OCI-LY3 (cell line): Measurements from ENCODE around the gene SLC25A10.

Experiments used
- H2AFZ ChIP-seq: fragments of 200-600, 300-600 bp; shearing (Covaris generic); 2 replicates; pipeline ENCODE4 v1.6.0; 2014; ENCODE audit warnings: antibody characterized with exemption, low read depth, low read length
- H3K27ac ChIP-seq: fragments of 200-600, 300-600 bp; sonication (generic); 2 replicates; pipeline ENCODE4 v1.5.1; 2014; ENCODE audit warnings: mild to moderate bottlenecking, low read length, moderate library complexity, mixed read lengths
- H3K27me3 ChIP-seq: fragments of 200-600, 300-600 bp; sonication (generic); 2 replicates; pipeline ENCODE4 v1.6.1; 2014; ENCODE audit warnings: low read depth, low read length, mixed read lengths
- H3K36me3 ChIP-seq: fragments of 200-600, 300-600 bp; sonication (generic); replicated peaks from 2 replicates; pipeline ENCODE3; 2014; ENCODE audit warnings: low read depth, low read length, mixed read lengths
- H3K4me1 ChIP-seq: fragments of 300-600, 200-600 bp; sonication (generic); 2 replicates; pipeline ENCODE4 v1.6.1; 2014; ENCODE audit warnings: low read length, mixed read lengths
- H3K4me2 ChIP-seq: fragments of 200-600, 300-600 bp; sonication (generic); 2 replicates; pipeline ENCODE4 v1.6.1; 2014; ENCODE audit warnings: low read length, mixed read lengths
- H3K4me3 ChIP-seq: fragments of 300-600, 200-600 bp; sonication (generic); 2 replicates; pipeline ENCODE4 v1.5.1; 2014; ENCODE audit warnings: antibody characterized with exemption, mild to moderate bottlenecking, low read length, moderate library complexity
- H3K79me2 ChIP-seq: fragments of 300-600, 200-600 bp; shearing (Covaris generic); 2 replicates; pipeline ENCODE4 v1.6.1; 2014; ENCODE audit warnings: mild to moderate bottlenecking, low read length, mixed read lengths
- H3K9ac ChIP-seq: fragments of 300-600, 200-600 bp; shearing (Covaris generic); 2 replicates; pipeline ENCODE4 v1.6.0; 2014; ENCODE audit warnings: mild to moderate bottlenecking, low read length, moderate library complexity
- H3K9me3 ChIP-seq: fragments of 200-600, 300-600 bp; shearing (Covaris generic); 2 replicates; pipeline ENCODE4 v1.6.1; 2014; ENCODE audit warnings: low read length, mixed read lengths; ENCODE audit not compliant: insufficient read depth
- H4K20me1 ChIP-seq: fragments of 200-600, 300-600 bp; sonication (generic); 2 replicates; pipeline ENCODE4 v1.6.1; 2016; ENCODE audit warnings: low read length, mixed read lengths; ENCODE audit not compliant: insufficient read depth
- EZH2phosphoT487 ChIP-seq: fragments of 200-600 bp; shearing (Covaris generic); IDR thresholded peaks from 2 replicates; pipeline ENCODE4 v1.6.1; 2018; ENCODE audit warnings: antibody characterized with exemption, mixed run types, low read depth
- TF ChIP-seq, protein P1 (sequence below): fragments of 200-600, 300-600 bp; sonication (generic); IDR thresholded peaks from 2 replicates; pipeline ENCODE4 v1.5.1; 2014; ENCODE audit warnings: antibody characterized with exemption, low read length, low read depth

SLC25A10 gene

DNA sequence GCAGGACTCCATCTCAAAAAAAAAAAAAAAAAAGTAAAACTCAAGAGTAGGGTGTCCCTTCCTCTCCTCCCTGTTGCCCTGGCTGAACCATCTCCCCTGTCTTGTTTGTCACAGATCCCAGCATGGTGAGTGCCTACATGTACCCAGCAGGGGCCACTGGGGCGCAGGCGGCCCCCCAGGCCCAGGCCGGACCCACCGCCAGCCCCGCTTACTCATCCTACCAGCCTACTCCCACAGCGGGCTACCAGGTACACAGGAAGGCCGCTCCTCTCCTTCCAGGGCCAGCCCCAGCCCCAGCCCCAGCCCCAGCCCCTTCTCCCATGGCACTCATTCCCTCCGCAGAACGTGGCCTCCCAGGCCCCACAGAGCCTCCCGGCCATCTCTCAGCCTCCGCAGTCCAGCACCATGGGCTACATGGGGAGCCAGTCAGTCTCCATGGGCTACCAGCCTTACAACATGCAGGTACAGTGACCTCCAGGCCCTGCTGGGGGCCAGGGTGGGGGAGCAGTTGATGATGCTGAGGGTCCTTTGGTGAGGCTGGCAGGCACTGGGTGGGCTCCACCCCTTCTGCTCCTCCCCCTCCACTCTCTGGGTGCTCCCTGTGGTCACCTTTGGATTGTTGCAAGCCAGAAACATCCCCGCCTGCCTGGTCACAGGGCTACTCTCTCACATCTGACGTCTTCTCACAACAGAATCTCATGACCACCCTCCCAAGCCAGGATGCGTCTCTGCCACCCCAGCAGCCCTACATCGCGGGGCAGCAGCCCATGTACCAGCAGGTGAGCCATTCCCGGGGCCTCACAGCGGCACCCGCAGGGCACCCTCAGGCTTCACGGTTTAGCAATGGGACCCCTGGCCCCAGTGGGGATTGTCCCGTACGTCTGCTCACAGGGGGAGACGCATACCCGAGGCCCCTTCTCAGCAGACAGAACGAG is 11.5 kb upstream of the SLC25A10 start:
- H3K4me3 ChIP-seq: no peak overlapping the region
- H3K27me3 ChIP-seq: no peaks in the 10 kb centered on the region
- H3K36me3 ChIP-seq: peaks cover 45% of the 10 kb centered on the region
- peaks cover 19% of the 10 kb centered on the region for H3K4me1 ChIP-seq
- 0 out of 2 replicates have a peak overlapping the region, but pooled peaks have one; percentile 88 for H3K4me2 ChIP-seq
- peaks cover 66% of the 10 kb centered on the region for H3K79me2 ChIP-seq
- H3K9ac ChIP-seq: no peak overlapping the region
- H3K27ac ChIP-seq: no peak overlapping the region
- H2AFZ ChIP-seq: no peak overlapping the region
- H4K20me1 ChIP-seq: peaks cover 6% of the 10 kb centered on the region
- H3K9me3 ChIP-seq: no peaks in the 10 kb centered on the region
- TF ChIP-seq, protein P1, sequence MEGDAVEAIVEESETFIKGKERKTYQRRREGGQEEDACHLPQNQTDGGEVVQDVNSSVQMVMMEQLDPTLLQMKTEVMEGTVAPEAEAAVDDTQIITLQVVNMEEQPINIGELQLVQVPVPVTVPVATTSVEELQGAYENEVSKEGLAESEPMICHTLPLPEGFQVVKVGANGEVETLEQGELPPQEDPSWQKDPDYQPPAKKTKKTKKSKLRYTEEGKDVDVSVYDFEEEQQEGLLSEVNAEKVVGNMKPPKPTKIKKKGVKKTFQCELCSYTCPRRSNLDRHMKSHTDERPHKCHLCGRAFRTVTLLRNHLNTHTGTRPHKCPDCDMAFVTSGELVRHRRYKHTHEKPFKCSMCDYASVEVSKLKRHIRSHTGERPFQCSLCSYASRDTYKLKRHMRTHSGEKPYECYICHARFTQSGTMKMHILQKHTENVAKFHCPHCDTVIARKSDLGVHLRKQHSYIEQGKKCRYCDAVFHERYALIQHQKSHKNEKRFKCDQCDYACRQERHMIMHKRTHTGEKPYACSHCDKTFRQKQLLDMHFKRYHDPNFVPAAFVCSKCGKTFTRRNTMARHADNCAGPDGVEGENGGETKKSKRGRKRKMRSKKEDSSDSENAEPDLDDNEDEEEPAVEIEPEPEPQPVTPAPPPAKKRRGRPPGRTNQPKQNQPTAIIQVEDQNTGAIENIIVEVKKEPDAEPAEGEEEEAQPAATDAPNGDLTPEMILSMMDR: no peak
- TF ChIP-seq EZH2phosphoT487: no peak

DNA sequence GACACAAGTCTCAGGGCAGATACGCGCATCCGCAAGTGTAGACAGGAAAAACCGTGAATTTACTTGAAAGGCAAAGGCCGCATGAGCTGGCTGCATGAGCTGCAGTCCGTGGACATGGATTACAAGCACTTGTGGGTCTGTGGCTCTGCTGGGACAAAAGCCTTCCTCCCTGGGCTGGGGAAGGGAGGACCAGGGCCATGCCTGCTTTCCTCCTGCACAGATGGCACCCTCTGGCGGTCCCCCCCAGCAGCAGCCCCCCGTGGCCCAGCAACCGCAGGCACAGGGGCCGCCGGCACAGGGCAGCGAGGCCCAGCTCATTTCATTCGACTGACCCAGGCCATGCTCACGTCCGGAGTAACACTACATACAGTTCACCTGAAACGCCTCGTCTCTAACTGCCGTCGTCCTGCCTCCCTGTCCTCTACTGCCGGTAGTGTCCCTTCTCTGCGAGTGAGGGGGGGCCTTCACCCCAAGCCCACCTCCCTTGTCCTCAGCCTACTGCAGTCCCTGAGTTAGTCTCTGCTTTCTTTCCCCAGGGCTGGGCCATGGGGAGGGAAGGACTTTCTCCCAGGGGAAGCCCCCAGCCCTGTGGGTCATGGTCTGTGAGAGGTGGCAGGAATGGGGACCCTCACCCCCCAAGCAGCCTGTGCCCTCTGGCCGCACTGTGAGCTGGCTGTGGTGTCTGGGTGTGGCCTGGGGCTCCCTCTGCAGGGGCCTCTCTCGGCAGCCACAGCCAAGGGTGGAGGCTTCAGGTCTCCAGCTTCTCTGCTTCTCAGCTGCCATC is 10.6 kb upstream of the SLC25A10 start:
- Histone ChIP-seq H3K36me3 (peaks cover 47% of the 10 kb centered on the region), H3K9ac (peak overlapping the region; percentile 95; the same call in 1 of the 2 replicates), H3K9me3 (no peaks in the 10 kb centered on the region), H3K27me3 (no peaks in the 10 kb centered on the region), H3K79me2 (peaks cover 71% of the 10 kb centered on the region), H3K4me2 (peak overlapping the region; percentile 88), H3K27ac (no peak overlapping the region), H4K20me1 (peaks cover 6% of the 10 kb centered on the region), H3K4me3 (peak overlapping the region; percentile 95), H2AFZ (no peak overlapping the region), H3K4me1 (peaks cover 19% of the 10 kb centered on the region)
- TF ChIP-seq, protein P1: no peak
- no peak for TF ChIP-seq EZH2phosphoT487

DNA sequence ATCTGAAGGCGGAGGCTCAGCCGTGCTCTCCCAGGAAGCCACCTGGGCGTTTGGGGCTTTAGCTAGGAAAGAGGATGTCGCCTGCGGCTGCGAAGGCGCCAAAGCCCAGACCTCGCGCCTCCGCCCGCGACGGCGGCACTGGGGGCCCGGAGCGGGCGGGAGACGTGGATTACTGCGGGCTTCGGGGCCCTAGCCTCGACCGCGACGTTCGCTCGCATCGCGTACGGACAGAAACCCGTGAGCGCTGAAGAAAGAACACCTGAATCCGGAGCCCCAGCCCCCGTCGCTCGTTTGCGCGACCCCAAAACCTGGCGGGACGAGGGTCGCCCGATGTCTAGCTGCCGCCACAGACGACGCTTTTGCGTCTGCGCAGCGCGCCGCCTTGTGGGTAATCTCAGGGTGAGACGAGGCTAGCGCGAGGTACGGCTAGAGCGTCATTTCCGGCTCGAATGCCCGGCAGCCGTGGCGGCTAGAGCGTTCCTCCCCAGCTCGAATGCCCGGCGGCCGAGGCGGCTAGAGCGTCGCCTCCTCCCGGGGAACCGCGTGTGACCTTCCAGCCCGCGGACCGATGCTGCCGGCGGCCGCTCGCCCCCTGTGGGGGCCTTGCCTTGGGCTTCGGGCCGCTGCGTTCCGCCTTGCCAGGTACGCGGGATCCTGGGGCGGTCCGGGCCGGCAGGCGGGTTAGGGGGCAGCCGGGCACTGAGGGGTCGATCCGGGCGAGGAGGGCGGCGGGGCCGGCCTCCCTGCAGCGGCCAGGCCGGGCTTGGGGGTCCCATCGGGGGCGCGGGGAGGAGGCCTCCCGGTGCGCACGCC is 8.9 kb upstream of the SLC25A10 start, which contains the start of gene MRPL12:
Gene MRPL12 (plus strand): TSS at position 434 of the 813 bp plus-strand sequence. CDS start 135 bp downstream, at position 569.
- H3K9ac ChIP-seq: peak within 1 kb of the TSS; percentile 95
- H4K20me1 ChIP-seq: peaks cover 6% of the 10 kb centered on the region
- no peaks in the 10 kb centered on the region for H3K9me3 ChIP-seq
- H3K79me2 ChIP-seq: peaks cover 70% of the 10 kb centered on the region
- TF ChIP-seq EZH2phosphoT487: no peak
- TF ChIP-seq, protein P1: no peak
- H3K4me3 ChIP-seq: peak within 1 kb of the TSS; percentile 95
- peaks cover 49% of the 10 kb centered on the region for H3K36me3 ChIP-seq
- peak within 1 kb of the TSS; percentile 95 for H3K4me2 ChIP-seq
- peaks cover 19% of the 10 kb centered on the region for H3K4me1 ChIP-seq
- 0 out of 2 replicates have a peak within 1 kb of the TSS, but pooled peaks have one; percentile 16 for H2AFZ ChIP-seq
- H3K27ac ChIP-seq: peak within 1 kb of the TSS; percentile 68
- H3K27me3 ChIP-seq: no peaks in the 10 kb centered on the region
